IMR-90 (cell line): Measurements from ENCODE around the gene DACH1. TPM values are rescaled to one million over a fixed set of nuclear protein-coding genes. Genes with fewer than 3 reads are reported as not detected.

ENCODE experiments used
- ATAC-seq: fragments of 200-7000 bp; cut with Tn5 transposase; 2 replicates; pipeline ENCODE4 v1.9.1; 2020; ENCODE audit warnings: low read depth, mild to moderate bottlenecking, moderate library complexity
- BruUV-seq: library from RNA; stranded (reverse); fragments of 400-500 nt; replicated peaks from 2 replicates; lab custom pipeline; 2021; lab: Mats Ljungman, UMichigan
- CTCF ChIA-PET: fragments of 300-600 bp; formaldehyde crosslinking; extraction: SDS; loops from one replicate; lab custom pipeline; 2021; ENCODE audit warnings: antibody characterized with exemption; lab: Yijun Ruan, JAX
- POLR2A ChIA-PET: fragments of 300-600 bp; sonication (Branson Sonifier 250); formaldehyde crosslinking; loops from one replicate; lab custom pipeline; 2022; ENCODE audit warnings: antibody characterized with exemption; ENCODE audit not compliant: unreplicated experiment; lab: Charles Lee
- DNase-seq: peaks from one replicate; pipeline ENCODE4 v3.0.0; 2013
- H2AFZ ChIP-seq: replicated peaks from 2 replicates; pipeline ENCODE3; 2013; ENCODE audit warnings: low read length, mild to moderate bottlenecking; ENCODE audit not compliant: poor library complexity
- H2AK5ac ChIP-seq: 2 replicates; pipeline ENCODE4 v1.6.1; 2013; ENCODE audit warnings: low read depth, low read length, inconsistent platforms
- H2AK9ac ChIP-seq: replicated peaks from 2 replicates; pipeline ENCODE3; 2013; ENCODE audit warnings: mild to moderate bottlenecking, low read depth, low read length, moderate library complexity; ENCODE audit not compliant: poor library complexity
- H2BK120ac ChIP-seq: 2 replicates; pipeline ENCODE4 v1.6.1; 2013; ENCODE audit warnings: low read depth, low read length, inconsistent platforms
- H2BK15ac ChIP-seq: 3 replicates; pipeline ENCODE4 v1.6.1; 2013; ENCODE audit warnings: low read depth, low read length, inconsistent platforms
- H2BK20ac ChIP-seq: 2 replicates; pipeline ENCODE4 v1.6.1; 2013; ENCODE audit warnings: low read depth, mild to moderate bottlenecking, inconsistent platforms, low read length, moderate library complexity
- H2BK5ac ChIP-seq: 2 replicates; pipeline ENCODE4 v1.6.1; 2013; ENCODE audit warnings: mild to moderate bottlenecking, low read depth, low read length, inconsistent platforms; ENCODE audit not compliant: poor library complexity, severe bottlenecking
- H3K14ac ChIP-seq: replicated peaks from 2 replicates; pipeline ENCODE4 v1.6.1; 2013; ENCODE audit warnings: low read depth, low read length, inconsistent platforms
- H3K18ac ChIP-seq: 2 replicates; pipeline ENCODE4 v1.6.1; 2013; ENCODE audit warnings: low read depth, low read length, control low read depth
- H3K23ac ChIP-seq: 2 replicates; pipeline ENCODE4 v1.6.1; 2013; ENCODE audit warnings: low read depth, low read length, inconsistent platforms
- H3K27ac ChIP-seq: 2 replicates; pipeline ENCODE4 v1.5.1; 2013; ENCODE audit warnings: mild to moderate bottlenecking, control low read depth, low read length; ENCODE audit not compliant: insufficient read depth
- H3K27me3 ChIP-seq: 2 replicates; pipeline ENCODE4 v1.6.1; 2013; ENCODE audit warnings: low read length; ENCODE audit not compliant: control insufficient read depth, insufficient read depth
- H3K36me3 ChIP-seq: 2 replicates; pipeline ENCODE4 v1.6.1; 2013; ENCODE audit warnings: low read length, mixed read lengths; ENCODE audit not compliant: control insufficient read depth, insufficient read depth
- H3K4ac ChIP-seq: 2 replicates; pipeline ENCODE4 v1.6.1; 2013; ENCODE audit warnings: low read depth, low read length, inconsistent platforms
- H3K4me1 ChIP-seq: 2 replicates; pipeline ENCODE4 v1.6.1; 2013; ENCODE audit warnings: low read length, mixed read lengths; ENCODE audit not compliant: control insufficient read depth, insufficient read depth
- H3K4me2 ChIP-seq: 2 replicates; pipeline ENCODE4 v1.6.1; 2013; ENCODE audit warnings: low read depth, mild to moderate bottlenecking, control low read depth, low read length, moderate library complexity
- H3K4me3 ChIP-seq: 2 replicates; pipeline ENCODE4 v1.5.1; 2013; ENCODE audit warnings: low read depth, mild to moderate bottlenecking, control low read depth, low read length, moderate library complexity; ENCODE audit not compliant: insufficient read depth
- H3K56ac ChIP-seq: 2 replicates; pipeline ENCODE4 v1.6.1; 2013; ENCODE audit warnings: low read length, inconsistent platforms; ENCODE audit not compliant: insufficient read depth; ENCODE audit errors: extremely low read depth
- H3K79me1 ChIP-seq, 2 experiments: 2 replicates each; pipeline ENCODE4 v1.6.1; 2013; ENCODE audit warnings: low read length in 2 of 2, inconsistent platforms in 1 of 2, low read depth in 1 of 2
- H3K9ac ChIP-seq: 2 replicates; pipeline ENCODE4 v1.6.1; 2013; ENCODE audit warnings: low read depth, low read length, control low read depth
- H3K9me1 ChIP-seq: 2 replicates; pipeline ENCODE4 v1.6.1; 2013; ENCODE audit warnings: low read length, inconsistent platforms; ENCODE audit not compliant: insufficient read depth
- H3K9me3 ChIP-seq: 2 replicates; pipeline ENCODE4 v1.6.1; 2013; ENCODE audit warnings: low read length; ENCODE audit not compliant: control insufficient read depth, insufficient read depth
- H4K20me1 ChIP-seq: 2 replicates; pipeline ENCODE4 v1.6.1; 2013; ENCODE audit warnings: low read length, inconsistent platforms; ENCODE audit not compliant: insufficient read depth
- H4K5ac ChIP-seq: 2 replicates; pipeline ENCODE4 v1.6.1; 2013; ENCODE audit warnings: mild to moderate bottlenecking, low read depth, low read length, control low read depth
- H4K8ac ChIP-seq, 2 experiments: 2 replicates each; pipeline ENCODE4 v1.6.1; 2013; ENCODE audit warnings: low read depth in 2 of 2, low read length in 2 of 2, control low read depth in 1 of 2, inconsistent platforms in 1 of 2
- H4K91ac ChIP-seq: 2 replicates; pipeline ENCODE4 v1.6.1; 2013; ENCODE audit warnings: low read depth, low read length, inconsistent platforms; ENCODE audit not compliant: insufficient read depth
- BHLHE40 ChIP-seq: fragments of 150-350 bp; IDR thresholded peaks from 2 replicates; pipeline ENCODE4 v1.6.1; 2016; ENCODE audit warnings: mild to moderate bottlenecking, low read depth, low read length
- CEBPB ChIP-seq: IDR thresholded peaks from 2 replicates; pipeline ENCODE4 v1.6.1; 2012; ENCODE audit warnings: low read depth, low read length, improper control_type of control experiment
- CTCF ChIP-seq: conservative IDR thresholded peaks from 2 replicates; pipeline ENCODE4 v1.5.1; 2012; ENCODE audit warnings: mild to moderate bottlenecking, low read depth, low read length, improper control_type of control experiment
- ELK1 ChIP-seq: fragments of 150-350 bp; IDR thresholded peaks from 2 replicates; pipeline ENCODE4 v1.6.1; 2016; ENCODE audit warnings: low read depth, mild to moderate bottlenecking, low read length, moderate library complexity, borderline replicate concordance
- MAZ ChIP-seq: IDR thresholded peaks from 2 replicates; pipeline ENCODE4 v1.6.1; 2012; ENCODE audit warnings: low read depth, mild to moderate bottlenecking, low read length, improper control_type of control experiment, moderate library complexity, borderline replicate concordance
- SMC3 ChIP-seq: fragments of 150-350 bp; IDR thresholded peaks from 2 replicates; pipeline ENCODE4 v1.6.1; 2016; ENCODE audit warnings: low read depth, mild to moderate bottlenecking, antibody characterized with exemption, low read length, moderate library complexity
- USF2 ChIP-seq: fragments of 150-350 bp; IDR thresholded peaks from 2 replicates; pipeline ENCODE4 v1.6.1; 2017; ENCODE audit warnings: mild to moderate bottlenecking, antibody characterized with exemption, low read length, low read depth
- WGBS, 2 experiments: methylation state at CpG; one replicate each; pipeline versions ENCODE4 v1.1.5 to v1.1.7; 2013; ENCODE audit warnings: missing lambda C conversion rate in 2 of 2; ENCODE audit not compliant: insufficient read length in 1 of 2; ENCODE audit errors: extremely low coverage in 2 of 2; 5-methylcytosine and 5-hydroxymethylcytosine counted together
- dilution Hi-C: fragments of 300-500 bp; cut with HindIII; formaldehyde crosslinking; loops from one replicate; pipeline ENCODE4 v1.14.3; 2018; ENCODE audit warnings: low sequenced_read_pairs; ENCODE audit not compliant: unreplicated experiment
- in situ Hi-C: fragments of 300-500 bp; cut with MboI; formaldehyde crosslinking; loops from 3 replicates; pipeline ENCODE4 v1.14.3; 2019; ENCODE audit warnings: low sequenced_read_pairs, inconsistent platforms, mixed read lengths
- intact Hi-C: fragments of 100-400 bp; cut with micrococcal nuclease; formaldehyde crosslinking; loops from 2 replicates; pipeline ENCODE4 v1.10.0; 2022
- polyA plus RNA-seq, 3 experiments: library from polyadenylated mRNA; depleted of rRNA; stranded (reverse); fragments of >200 nt; gene quantifications; 2 replicates each; pipeline ENCODE4 v1.2.3, GENCODE V29; 2012; ENCODE audit warnings: low replicate concordance in 1 of 3
- total RNA-seq: library from RNA; depleted of rRNA; stranded (reverse); fragments of >200 nt; gene quantifications from 2 replicates; pipeline ENCODE4 v1.2.3, GENCODE V29; 2012

DACH1 gene
- total and polyA plus RNA-seq, 2 of the 4 experiments (the other 2 are of a cell fraction): not detected

- Histone ChIP-seq H3K27ac (no peak overlapping the region), H4K5ac (no peak overlapping the region), H4K91ac (no peak overlapping the region), H3K14ac (no peak overlapping the region), H2BK120ac (peak overlapping the region; percentile 8; the same call in 1 of the 2 replicates), H3K9me3 (no peaks in the 10 kb centered on the region), H3K9ac (no peak overlapping the region), H4K8ac (no peak overlapping the region), H3K4me2 (no peak overlapping the region), H2BK5ac (no peak overlapping the region), H3K9me1 (peaks cover 2% of the 10 kb centered on the region; the same call in 1 of the 2 replicates), H3K4me3 (no peak overlapping the region), H3K56ac (no peak overlapping the region), H3K18ac (no peak overlapping the region), H3K79me1 (no peaks in the 10 kb centered on the region), H3K4me1 (no peaks in the 10 kb centered on the region), H3K23ac (no peak overlapping the region), H2AFZ (no peak overlapping the region), H3K4ac (no peak overlapping the region), H2BK15ac (no peak overlapping the region), H2BK20ac (no peak overlapping the region; the same call in 1 of the 2 replicates), H4K20me1 (no peaks in the 10 kb centered on the region), H3K27me3 (no peaks in the 10 kb centered on the region), H3K36me3 (no peaks in the 10 kb centered on the region), H2AK5ac (no peak overlapping the region), H2AK9ac (no peak overlapping the region)
- TF ChIP-seq MAZ: no peak
- TF ChIP-seq CEBPB: no peak
- no peak for TF ChIP-seq USF2
- no peak for TF ChIP-seq CTCF
- no peak for TF ChIP-seq BHLHE40
- TF ChIP-seq SMC3: no peak
- TF ChIP-seq ELK1: no peak
- ChIA-PET CTCF (no interaction called here), POLR2A (no interaction called here)
- DNase-seq (no peak), ATAC-seq (no peak)
- dilution Hi-C loops (no loop called here), in situ Hi-C loops (no loop called here), intact Hi-C loops (no loop called here)
- no TSS peak for BruUV-seq
- WGBS, 2 experiments: 100% methylated on average over 1 of the region's 1 CpG; no CpG with 5 or more reads in 1 of the 2 experiments
Measured at GRCh38 chr13:71632721-71633120, 234.3 kb downstream of the DACH1 start.
